ENCODE measurements around the gene MACROD1.

MACROD1 gene

DNA sequence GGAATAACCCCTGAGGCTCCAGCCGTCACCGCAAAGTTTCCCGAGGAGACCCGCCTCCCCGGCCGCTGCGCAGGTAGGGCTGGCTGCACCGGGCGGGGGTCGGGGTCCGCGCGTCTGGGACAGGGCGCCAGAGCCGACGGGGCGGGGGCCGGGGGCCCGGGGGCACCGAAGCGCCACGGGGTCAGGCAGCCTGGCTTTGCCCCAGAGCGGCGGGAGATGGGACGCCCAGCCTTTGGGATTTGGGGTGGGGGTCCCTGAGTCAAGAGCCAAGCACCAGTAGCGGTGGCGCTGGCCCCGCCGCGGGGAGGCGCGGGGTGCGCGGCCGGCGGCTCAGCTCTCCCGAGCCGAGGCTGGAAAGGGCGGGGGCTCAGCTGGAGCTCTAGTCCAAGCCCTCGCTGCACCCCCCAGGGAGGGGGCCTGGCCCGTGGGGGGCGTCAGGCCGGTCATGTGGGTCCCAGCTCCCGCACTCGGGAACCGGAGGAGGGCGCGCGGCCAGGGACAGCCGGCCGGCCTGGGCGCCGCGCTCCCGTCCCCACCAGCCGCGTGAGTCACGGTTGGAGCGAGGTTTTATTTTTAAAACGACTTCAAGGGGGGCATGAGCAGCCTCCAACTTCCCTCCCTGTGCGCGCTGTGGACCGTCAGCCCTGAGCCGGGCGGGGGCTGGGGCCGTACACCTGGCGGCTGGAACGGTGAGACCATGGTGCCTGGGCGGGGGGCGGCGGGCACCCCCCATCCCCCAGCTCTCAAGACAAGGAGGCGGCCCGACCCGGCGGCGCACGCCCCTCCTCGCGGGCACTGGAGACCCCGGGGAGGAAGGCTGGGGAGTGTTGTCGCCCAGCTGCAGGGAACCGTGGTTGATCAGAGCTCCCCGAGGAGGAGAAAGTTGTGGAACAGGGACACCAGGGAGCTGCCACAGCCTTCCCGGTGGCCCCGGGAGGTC is 129.6 kb downstream of the MACROD1 start:
- no peak for DNase-seq (ENCODE audit: low read depth)
- TF ChIP-seq, protein P1, sequence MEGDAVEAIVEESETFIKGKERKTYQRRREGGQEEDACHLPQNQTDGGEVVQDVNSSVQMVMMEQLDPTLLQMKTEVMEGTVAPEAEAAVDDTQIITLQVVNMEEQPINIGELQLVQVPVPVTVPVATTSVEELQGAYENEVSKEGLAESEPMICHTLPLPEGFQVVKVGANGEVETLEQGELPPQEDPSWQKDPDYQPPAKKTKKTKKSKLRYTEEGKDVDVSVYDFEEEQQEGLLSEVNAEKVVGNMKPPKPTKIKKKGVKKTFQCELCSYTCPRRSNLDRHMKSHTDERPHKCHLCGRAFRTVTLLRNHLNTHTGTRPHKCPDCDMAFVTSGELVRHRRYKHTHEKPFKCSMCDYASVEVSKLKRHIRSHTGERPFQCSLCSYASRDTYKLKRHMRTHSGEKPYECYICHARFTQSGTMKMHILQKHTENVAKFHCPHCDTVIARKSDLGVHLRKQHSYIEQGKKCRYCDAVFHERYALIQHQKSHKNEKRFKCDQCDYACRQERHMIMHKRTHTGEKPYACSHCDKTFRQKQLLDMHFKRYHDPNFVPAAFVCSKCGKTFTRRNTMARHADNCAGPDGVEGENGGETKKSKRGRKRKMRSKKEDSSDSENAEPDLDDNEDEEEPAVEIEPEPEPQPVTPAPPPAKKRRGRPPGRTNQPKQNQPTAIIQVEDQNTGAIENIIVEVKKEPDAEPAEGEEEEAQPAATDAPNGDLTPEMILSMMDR (IDR thresholded peaks at IDR 0.05; ENCODE audit: low read depth, low read length, missing control alignments): no peak
- H3K4me3 ChIP-seq (ENCODE audit: low read depth, low read length): no peak overlapping the region

DNA sequence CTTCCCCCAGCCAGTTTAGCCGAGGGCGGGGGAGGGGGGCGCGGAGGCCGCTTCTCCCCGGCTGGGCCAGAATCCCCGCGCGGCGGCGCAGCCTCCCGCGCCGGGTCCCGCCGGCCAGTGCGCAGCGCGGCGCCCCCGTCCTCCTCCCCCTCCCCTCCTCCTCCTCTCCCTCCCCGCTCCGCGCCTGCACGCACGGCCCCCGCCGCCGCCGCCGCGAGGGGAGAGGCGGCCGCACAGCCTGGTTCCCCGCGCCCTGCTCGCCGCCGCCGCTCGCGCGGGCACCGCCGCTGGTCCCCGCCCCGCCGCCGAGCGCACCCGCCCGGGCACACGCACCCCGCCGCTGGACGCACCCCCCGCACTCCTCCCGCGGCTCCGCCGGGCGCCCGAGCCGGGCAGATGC is 130.3 kb downstream of the MACROD1 start, which contains the start of gene FLRT1:
FLRT1 (plus strand) TSS at position 356 of the 400 bp plus-strand sequence. CDS start 80,337 bp downstream, outside the sequence.
- DNase-seq (ENCODE audit: low read depth): no peak
- TF ChIP-seq, protein P1 (IDR thresholded peaks at IDR 0.05; ENCODE audit: low read depth, low read length, missing control alignments): no peak
- H3K4me3 ChIP-seq (ENCODE audit: low read depth, low read length): no peak within 1 kb of the TSS

DNA sequence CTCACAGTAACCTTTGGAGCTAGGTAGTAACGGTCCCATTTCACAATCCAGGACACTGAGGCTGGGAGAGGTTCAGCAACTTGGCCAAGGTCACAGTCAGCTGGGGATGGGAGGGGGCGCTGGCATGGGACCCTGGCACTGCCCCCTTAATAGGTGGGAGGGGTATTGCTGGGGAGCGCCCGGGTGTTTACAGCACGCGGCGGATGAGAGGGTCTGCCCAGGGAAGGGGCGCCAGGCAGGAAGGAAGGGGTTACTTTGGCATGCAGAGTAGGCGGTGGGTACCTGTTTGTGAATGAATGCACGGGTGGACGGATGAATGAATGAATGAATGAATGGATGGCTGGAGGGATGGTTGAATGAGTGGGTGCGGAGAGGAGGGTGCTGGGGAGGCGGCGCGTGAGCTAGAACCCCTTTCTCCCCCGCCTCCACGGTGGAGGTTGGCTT is 130.8 kb downstream of the MACROD1 start:
- H3K4me3 ChIP-seq (ENCODE audit: low read depth, low read length): no peak overlapping the region
- no peak for DNase-seq (ENCODE audit: low read depth)

DNA sequence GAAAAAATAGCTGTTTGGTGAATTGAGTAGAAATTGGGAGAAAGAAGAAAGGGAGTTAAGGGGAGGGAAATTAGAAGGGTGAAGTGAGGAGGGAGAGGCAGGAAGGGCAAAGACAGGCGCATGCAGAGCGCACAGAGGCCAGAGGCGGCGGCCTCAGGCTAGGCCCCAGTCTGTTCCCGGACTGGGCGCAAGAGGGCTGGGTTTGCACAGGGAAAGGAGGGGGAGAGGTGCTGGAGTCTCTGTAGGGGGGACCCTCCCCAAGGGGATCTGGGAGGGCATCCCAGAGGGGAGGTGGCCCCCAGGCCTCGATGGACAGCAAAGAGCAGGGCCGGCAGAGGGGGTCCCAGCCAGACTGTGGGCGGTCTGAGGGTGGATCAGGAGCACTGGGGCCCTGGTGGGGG is 131.5 kb downstream of the MACROD1 start:
- TF ChIP-seq, protein P1 (IDR thresholded peaks at IDR 0.05; ENCODE audit: low read depth, low read length, missing control alignments): no peak
- DNase-seq (ENCODE audit: low read depth): no peak
- H3K4me3 ChIP-seq (ENCODE audit: low read depth, low read length): no peak overlapping the region

More for the DNA sequence above, 130.8 kb downstream of the MACROD1 start:
- TF ChIP-seq, protein P1 (IDR thresholded peaks at IDR 0.05; ENCODE audit: low read depth, low read length, missing control alignments): no peak

DNA sequence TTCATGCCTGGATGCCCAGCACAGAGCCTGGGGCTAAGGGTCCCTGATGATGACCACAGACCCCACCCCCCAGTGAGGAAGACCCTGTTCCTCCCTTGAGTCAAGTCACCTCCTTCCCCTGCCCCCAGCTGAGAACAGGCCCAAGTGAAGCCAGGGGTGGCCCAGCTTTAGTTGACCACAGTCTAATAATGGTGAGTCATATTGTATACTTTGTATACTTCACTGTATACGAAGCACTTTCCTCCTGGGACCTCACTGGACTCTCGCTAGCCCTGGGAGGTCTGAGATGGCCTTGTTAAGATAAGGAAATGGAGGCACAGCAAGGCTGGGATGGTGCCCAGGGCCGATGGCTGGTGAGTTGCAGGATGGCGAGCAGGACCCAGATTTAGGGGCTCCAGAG is 133.9 kb downstream of the MACROD1 start:
- TF ChIP-seq, protein P1 (IDR thresholded peaks at IDR 0.05; ENCODE audit: low read depth, low read length, missing control alignments): no peak
- DNase-seq (ENCODE audit: low read depth): no peak
- no peak overlapping the region for H3K4me3 ChIP-seq (ENCODE audit: low read depth, low read length)

DNA sequence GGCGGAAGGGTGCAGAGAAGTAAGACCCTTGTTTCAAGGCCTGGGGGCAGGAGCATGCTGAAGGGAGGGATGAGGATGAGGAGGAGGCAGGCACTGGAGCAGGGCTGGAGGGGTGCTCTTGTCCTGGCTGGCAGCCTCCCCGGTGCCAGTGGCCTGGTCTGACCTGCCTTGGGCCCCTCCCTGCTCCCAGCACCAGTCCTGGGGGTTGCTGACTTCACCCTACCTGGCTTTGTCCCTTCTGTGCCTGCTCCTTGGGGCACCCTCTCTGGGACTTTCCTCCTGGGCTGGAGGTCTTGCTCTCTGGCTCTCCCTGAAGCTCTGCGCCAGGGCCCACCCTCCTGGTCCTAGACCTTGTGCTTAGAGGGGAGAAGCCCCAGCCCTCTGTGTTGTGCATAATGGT is 134.9 kb downstream of the MACROD1 start:
- TF ChIP-seq, protein P1 (IDR thresholded peaks at IDR 0.05; ENCODE audit: low read depth, low read length, missing control alignments): no peak
- DNase-seq (ENCODE audit: low read depth): no peak
- no peak overlapping the region for H3K4me3 ChIP-seq (ENCODE audit: low read depth, low read length)
